Keratinocyte (primary cell): ENCODE results near the gene ZNF490. TPM values are rescaled to one million over a fixed set of nuclear protein-coding genes. Genes with fewer than 3 reads are reported as not detected.

ENCODE experiments used
- DNase-seq: peaks from one replicate; pipeline ENCODE4 v3.0.0-alpha.2; 2011; ENCODE audit warnings: low read depth, missing footprints, low spot score
- FAIRE-seq: peaks from 2 replicates; lab custom pipeline; 2011; peaks lifted over from hg19 to GRCh38; lab: Jason Lieb, UNC
- H2AFZ ChIP-seq: 2 replicates; pipeline ENCODE4 v1.6.0; 2012; ENCODE audit warnings: low read length, control low read depth, inconsistent platforms; ENCODE audit not compliant: control insufficient read depth
- H3K27ac ChIP-seq: 2 replicates; pipeline ENCODE4 v1.5.1; 2011; ENCODE audit warnings: low read length; ENCODE audit not compliant: control insufficient read depth, insufficient read depth
- H3K27me3 ChIP-seq: 3 replicates; pipeline ENCODE4 v1.6.0; 2011; ENCODE audit warnings: low read length; ENCODE audit not compliant: control insufficient read depth, insufficient read depth; ENCODE audit errors: extremely low read depth
- H3K36me3 ChIP-seq, 2 experiments: 2 replicates in 1 of 2; 3 replicates in 1 of 2; pipeline ENCODE4 v1.5.1; 2011; ENCODE audit warnings: low read length in 2 of 2, mild to moderate bottlenecking in 1 of 2; ENCODE audit not compliant: control insufficient read depth in 2 of 2, insufficient read depth in 2 of 2; ENCODE audit errors: extremely low read depth in 1 of 2
- H3K4me1 ChIP-seq: 3 replicates; pipeline ENCODE4 v1.5.1; 2011; ENCODE audit warnings: low read length; ENCODE audit not compliant: control insufficient read depth, insufficient read depth; ENCODE audit errors: extremely low read depth
- H3K4me2 ChIP-seq: 3 replicates; pipeline ENCODE4 v1.6.0; 2011; ENCODE audit warnings: low read depth, low read length; ENCODE audit not compliant: control insufficient read depth, insufficient read depth; ENCODE audit errors: extremely low read depth
- H3K4me3 ChIP-seq, 3 experiments: fragments of 200-600 bp in 1 of 3; sonication (generic) in 1 of 3; 2 replicates in 2 of 3; 3 replicates in 1 of 3; pipeline ENCODE4 v1.5.1; 2011 to 2016; ENCODE audit warnings: low read length in 3 of 3, mild to moderate bottlenecking in 3 of 3, control low read depth in 2 of 3, inconsistent platforms in 1 of 3, low read depth in 1 of 3, mixed read lengths in 1 of 3, mixed run types in 1 of 3, moderate library complexity in 1 of 3; ENCODE audit not compliant: control insufficient read depth in 2 of 3, insufficient read depth in 2 of 3; ENCODE audit errors: extremely low read depth in 1 of 3
- H3K79me2 ChIP-seq: 2 replicates; pipeline ENCODE4 v1.6.0; 2012; ENCODE audit warnings: low read length; ENCODE audit not compliant: control insufficient read depth, insufficient read depth
- H3K9ac ChIP-seq: 3 replicates; pipeline ENCODE4 v1.6.0; 2011; ENCODE audit warnings: low read length; ENCODE audit not compliant: control insufficient read depth, insufficient read depth; ENCODE audit errors: extremely low read depth
- H3K9me1 ChIP-seq: 3 replicates; pipeline ENCODE4 v1.6.0; 2011; ENCODE audit warnings: low read length; ENCODE audit not compliant: control insufficient read depth, insufficient read depth; ENCODE audit errors: extremely low read depth
- H3K9me3 ChIP-seq: 2 replicates; pipeline ENCODE4 v1.5.1; 2012; ENCODE audit warnings: low read depth, low read length; ENCODE audit not compliant: control insufficient read depth
- H4K20me1 ChIP-seq: 3 replicates; pipeline ENCODE4 v1.6.0; 2011; ENCODE audit warnings: low read length; ENCODE audit not compliant: control insufficient read depth, insufficient read depth; ENCODE audit errors: extremely low read depth
- EZH2 ChIP-seq: IDR thresholded peaks from one replicate; pipeline ENCODE4 v1.6.1; 2012; ENCODE audit warnings: inconsistent platforms, mild to moderate bottlenecking, low read length, moderate library complexity
- dilution Hi-C: fragments of 300-500 bp; cut with MboI; formaldehyde crosslinking; loops from one replicate; pipeline ENCODE4 v1.7.0; 2020; ENCODE audit warnings: low sequenced_read_pairs; ENCODE audit not compliant: extremely low pct_ligation_motif_present
- polyA plus RNA-seq, 5 experiments: library from polyadenylated mRNA; depleted of rRNA in 3 of 5; stranded (reverse) in 3 of 5; stranded (forward) in 1 of 5; unstranded in 1 of 5; fragments of >200 nt; gene quantifications; 1 replicate in 1 of 5; 2 replicates in 3 of 5; 3 replicates in 1 of 5; pipeline versions ENCODE4 v1.2.1 to v1.2.3, GENCODE V29; 2011 to 2012; ENCODE audit warnings: missing spikeins in 2 of 5, low read depth in 1 of 5, low replicate concordance in 1 of 5
- TF ChIP-seq, protein P1 (sequence below), 3 experiments: IDR thresholded peaks in 1 of 3; conservative IDR thresholded peaks in 1 of 3; optimal IDR thresholded peaks in 1 of 3; 2 replicates in 2 of 3; 3 replicates in 1 of 3; pipeline versions ENCODE3 to v1.5.1; 2011; ENCODE audit warnings: low read length in 3 of 3, mild to moderate bottlenecking in 3 of 3, moderate library complexity in 2 of 3, control low read depth in 1 of 3, inconsistent platforms in 1 of 3; ENCODE audit not compliant: insufficient read depth in 2 of 3; ENCODE audit errors: extremely low read depth in 1 of 3

The ZNF490 gene
- polyA plus RNA-seq, 1 donor (not counting 4 experiments of a cell fraction or from before 2014, with no cell fraction given): 3.2 TPM

DNA sequence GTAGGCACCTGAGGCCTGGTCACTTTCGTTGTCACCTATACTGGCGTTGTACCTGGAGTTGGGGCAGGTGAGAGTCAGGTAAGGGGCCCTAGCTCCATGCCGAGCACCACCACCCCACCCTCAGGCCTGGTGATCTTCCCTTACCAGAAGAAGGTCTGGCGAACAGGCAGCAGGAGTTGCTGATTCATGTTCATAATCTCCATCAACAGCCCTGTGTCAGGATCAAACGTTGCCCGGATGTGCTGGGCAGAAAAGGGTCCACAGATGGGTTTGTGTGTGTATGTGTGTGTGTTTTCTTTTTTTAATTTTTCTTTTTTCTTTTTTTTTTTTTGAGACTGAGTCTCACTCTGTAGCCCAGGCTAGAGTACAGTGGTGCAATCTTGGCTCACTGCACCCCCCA lies 41.6 kb upstream of the ZNF490 start:
- Histone ChIP-seq H3K9me3 (no peaks in the 10 kb centered on the region), H3K9me1 (no peaks in the 10 kb centered on the region), H4K20me1 (no peaks in the 10 kb centered on the region), H2AFZ (no peak overlapping the region), H3K36me3 (peaks cover 10 to 14% of the 10 kb centered on the region in 2 experiments), H3K27me3 (no peaks in the 10 kb centered on the region), H3K79me2 (no peaks in the 10 kb centered on the region), H3K4me2 (no peak overlapping the region), H3K4me3 (no peak overlapping the region), H3K4me1 (no peaks in the 10 kb centered on the region), H3K27ac (no peak overlapping the region), H3K9ac (no peak overlapping the region)
- TF ChIP-seq, protein P1, sequence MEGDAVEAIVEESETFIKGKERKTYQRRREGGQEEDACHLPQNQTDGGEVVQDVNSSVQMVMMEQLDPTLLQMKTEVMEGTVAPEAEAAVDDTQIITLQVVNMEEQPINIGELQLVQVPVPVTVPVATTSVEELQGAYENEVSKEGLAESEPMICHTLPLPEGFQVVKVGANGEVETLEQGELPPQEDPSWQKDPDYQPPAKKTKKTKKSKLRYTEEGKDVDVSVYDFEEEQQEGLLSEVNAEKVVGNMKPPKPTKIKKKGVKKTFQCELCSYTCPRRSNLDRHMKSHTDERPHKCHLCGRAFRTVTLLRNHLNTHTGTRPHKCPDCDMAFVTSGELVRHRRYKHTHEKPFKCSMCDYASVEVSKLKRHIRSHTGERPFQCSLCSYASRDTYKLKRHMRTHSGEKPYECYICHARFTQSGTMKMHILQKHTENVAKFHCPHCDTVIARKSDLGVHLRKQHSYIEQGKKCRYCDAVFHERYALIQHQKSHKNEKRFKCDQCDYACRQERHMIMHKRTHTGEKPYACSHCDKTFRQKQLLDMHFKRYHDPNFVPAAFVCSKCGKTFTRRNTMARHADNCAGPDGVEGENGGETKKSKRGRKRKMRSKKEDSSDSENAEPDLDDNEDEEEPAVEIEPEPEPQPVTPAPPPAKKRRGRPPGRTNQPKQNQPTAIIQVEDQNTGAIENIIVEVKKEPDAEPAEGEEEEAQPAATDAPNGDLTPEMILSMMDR (optimal IDR thresholded peaks at IDR 0.05 in 1 of 3, IDR thresholded peaks at IDR 0.05 in 1 of 3, conservative IDR thresholded peaks at IDR 0.05 in 1 of 3; ENCODE audit: extremely low read depth in 1 of 3, insufficient read depth in 2 of 3, low read length in 3 of 3): no peak
- TF ChIP-seq EZH2: no peak
- dilution Hi-C loops: no loop called here
- FAIRE-seq (no peak), DNase-seq (no peak)

DNA sequence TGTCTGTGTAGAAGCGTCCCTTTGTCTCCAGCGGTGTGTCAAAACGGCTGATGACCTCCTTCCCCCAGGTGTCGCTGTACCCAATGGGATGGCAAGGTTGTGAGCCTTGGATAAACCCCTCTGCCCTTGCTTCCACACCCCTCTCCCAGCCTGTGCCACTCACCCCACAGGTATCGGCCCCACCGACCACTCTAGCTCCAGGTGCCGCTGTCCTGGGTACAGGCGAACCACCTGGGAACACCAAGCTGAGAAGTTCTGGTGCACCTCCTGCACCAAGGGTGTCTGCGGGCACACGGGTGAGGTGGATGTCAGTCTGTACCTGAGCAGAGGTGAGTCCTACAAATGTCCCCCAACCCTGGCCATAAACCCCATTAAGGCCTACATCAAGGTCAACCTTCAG lies 39.3 kb upstream of the ZNF490 start:
- Histone ChIP-seq H3K27ac (no peak overlapping the region), H3K36me3 (peaks cover 0 to 7% of the 10 kb centered on the region in 2 experiments), H3K4me1 (no peaks in the 10 kb centered on the region), H2AFZ (no peak overlapping the region), H3K9me1 (no peaks in the 10 kb centered on the region), H3K9me3 (no peaks in the 10 kb centered on the region), H4K20me1 (no peaks in the 10 kb centered on the region), H3K4me3 (no peak overlapping the region), H3K27me3 (no peaks in the 10 kb centered on the region), H3K4me2 (no peak overlapping the region), H3K9ac (no peak overlapping the region), H3K79me2 (no peaks in the 10 kb centered on the region)
- TF ChIP-seq, protein P1 (optimal IDR thresholded peaks at IDR 0.05 in 1 of 3, IDR thresholded peaks at IDR 0.05 in 1 of 3, conservative IDR thresholded peaks at IDR 0.05 in 1 of 3; ENCODE audit: extremely low read depth in 1 of 3, insufficient read depth in 2 of 3, low read length in 3 of 3): no peak
- TF ChIP-seq EZH2: no peak
- FAIRE-seq (no peak), DNase-seq (no peak)
- dilution Hi-C loops: no loop called here
